HEK293 (cell line): ENCODE measurements around the gene PRKRA.
A peak's percentile ranks its signal among the peaks of the same experiment; 100 is the strongest.

Source experiments
- CTCF ChIA-PET: fragments of 350-600 bp; formaldehyde crosslinking; extraction: SDS; loops from one replicate; lab custom pipeline; 2021; ENCODE audit warnings: antibody characterized with exemption; lab: Yijun Ruan, JAX
- POLR2A ChIA-PET: fragments of 300-600 bp; formaldehyde crosslinking; extraction: SDS; loops from one replicate; lab custom pipeline; 2020; ENCODE audit warnings: antibody characterized with exemption, inconsistent platforms; lab: Yijun Ruan, JAX
- H3K27ac ChIP-seq: fragments of 200-500 bp; sonication (Bioruptor generic); 2 replicates; pipeline ENCODE4 v1.5.1; 2014; ENCODE audit warnings: low read depth, low read length, control low read depth, inconsistent platforms; ENCODE audit errors: extremely low read depth
- H3K36me3 ChIP-seq, 2 experiments: fragments of 200-500 bp in 1 of 2; sonication (Bioruptor generic) in 1 of 2; 1 replicate in 1 of 2; 2 replicates in 1 of 2; pipeline ENCODE4 v1.5.1; 2014 to 2017; ENCODE audit warnings: inconsistent platforms in 2 of 2, low read length in 2 of 2; ENCODE audit not compliant: control insufficient read depth in 2 of 2, insufficient read depth in 1 of 2
- H3K4me1 ChIP-seq: fragments of 200-500 bp; sonication (Bioruptor generic); 2 replicates; pipeline ENCODE4 v1.5.1; 2014; ENCODE audit warnings: mild to moderate bottlenecking, low read length, inconsistent platforms; ENCODE audit not compliant: control insufficient read depth, insufficient read depth
- H3K4me3 ChIP-seq: 2 replicates; pipeline ENCODE4 v1.5.1; 2011; ENCODE audit warnings: low read depth, mild to moderate bottlenecking, control low read depth, low read length, moderate library complexity
- H3K9me3 ChIP-seq: fragments of 200-500 bp; sonication (Bioruptor generic); 2 replicates; pipeline ENCODE4 v1.5.1; 2014; ENCODE audit warnings: low read depth, low read length, inconsistent platforms; ENCODE audit not compliant: control insufficient read depth, insufficient read depth
- CTCF ChIP-seq: fragments of 450-650 bp; formaldehyde crosslinking; IDR thresholded peaks from 2 replicates; pipeline ENCODE4 v1.5.1; 2016; ENCODE audit warnings: missing biosample characterization, missing genetic modification characterization
- PRDM1 ChIP-seq: fragments of 450-650 bp; formaldehyde crosslinking; IDR thresholded peaks from 2 replicates; pipeline ENCODE4; 2016; ENCODE audit warnings: missing biosample characterization, missing genetic modification characterization
- PRDM10 ChIP-seq: fragments of 450-650 bp; formaldehyde crosslinking; IDR thresholded peaks from 2 replicates; pipeline ENCODE4 v1.5.1; 2016; ENCODE audit warnings: missing biosample characterization, missing genetic modification characterization
- ZBTB17 ChIP-seq: fragments of 450-650 bp; formaldehyde crosslinking; IDR thresholded peaks from 2 replicates; pipeline ENCODE4 v1.5.1; 2016; ENCODE audit warnings: missing biosample characterization, missing genetic modification characterization
- ZNF133 ChIP-seq: fragments of 450-650 bp; formaldehyde crosslinking; IDR thresholded peaks from 2 replicates; pipeline ENCODE4 v1.5.1; 2016; ENCODE audit warnings: missing biosample characterization, missing genetic modification characterization
- ZNF155 ChIP-seq: fragments of 450-650 bp; formaldehyde crosslinking; IDR thresholded peaks from 2 replicates; pipeline ENCODE4 v1.5.1; 2016; ENCODE audit warnings: missing biosample characterization, missing genetic modification characterization
- ZNF19 ChIP-seq: fragments of 450-650 bp; formaldehyde crosslinking; IDR thresholded peaks from 2 replicates; pipeline ENCODE4; 2016; ENCODE audit warnings: missing biosample characterization, missing genetic modification characterization, low read depth
- ZNF335 ChIP-seq: fragments of 450-650 bp; formaldehyde crosslinking; conservative IDR thresholded peaks from 2 replicates; pipeline ENCODE4 v1.5.1; 2016; ENCODE audit warnings: missing biosample characterization, missing genetic modification characterization
- ZNF423 ChIP-seq: fragments of 450-650 bp; formaldehyde crosslinking; IDR thresholded peaks from 2 replicates; pipeline ENCODE4 v1.5.1; 2016; ENCODE audit warnings: missing biosample characterization, missing genetic modification characterization
- ZNF560 ChIP-seq: fragments of 450-650 bp; formaldehyde crosslinking; IDR thresholded peaks from 2 replicates; pipeline ENCODE4 v1.5.1; 2017; ENCODE audit warnings: missing biosample characterization, missing genetic modification characterization, borderline replicate concordance
- ZNF571 ChIP-seq: fragments of 450-650 bp; formaldehyde crosslinking; IDR thresholded peaks from 2 replicates; pipeline ENCODE4 v1.5.0; 2017; ENCODE audit warnings: missing biosample characterization, missing genetic modification characterization
- ZNF654 ChIP-seq: fragments of 450-650 bp; formaldehyde crosslinking; IDR thresholded peaks from 2 replicates; pipeline ENCODE4 v1.5.1; 2016; ENCODE audit warnings: low read depth, missing biosample characterization, missing genetic modification characterization

PRKRA gene

GRCh38 chr2:178401994-178402437 is 49.0 kb downstream of the PRKRA start:
- Histone ChIP-seq H3K36me3 (no peaks in the 10 kb centered on the region), H3K9me3 (no peaks in the 10 kb centered on the region), H3K4me1 (no peaks in the 10 kb centered on the region), H3K27ac (no peak overlapping the region), H3K4me3 (no peak overlapping the region)
- ChIA-PET CTCF (interaction anchor here (0.6 to 1.7 kb wide), 5 partner anchors 13 to 495 kb away, joined by 3 to 10 read pairs (median 4); no protein-coding TSS in a partner anchor), POLR2A (interaction anchor here (1.6 kb wide), 1 partner anchor 12 kb away, joined by 7 read pairs; no protein-coding TSS in a partner anchor)
- no peak for TF ChIP-seq ZNF423
- no peak for TF ChIP-seq ZNF560 (tag by site-specific recombination)

- Histone ChIP-seq H3K4me3 (no peak overlapping the region), H3K4me1 (no peaks in the 10 kb centered on the region), H3K36me3 (no peaks in the 10 kb centered on the region), H3K9me3 (no peaks in the 10 kb centered on the region), H3K27ac (no peak overlapping the region)
- TF ChIP-seq CTCF (tag by site-specific recombination) (peak; percentile 18; the same call in 1 of the 2 replicates), ZNF654 (tag by site-specific recombination) (peak; percentile 32), PRDM1 (tag by site-specific recombination) (0 out of 2 replicates have a peak, but pooled peaks have one; percentile 27), ZNF335 (tag by site-specific recombination) (peak; percentile 45; the same call in 1 of the 2 replicates), ZNF155 (tag by site-specific recombination) (no peak), ZNF133 (no peak)
- POLR2A ChIA-PET, result no interaction called here
- CTCF ChIA-PET, result interaction anchor here (0.6 to 6.5 kb wide), 22 partner anchors 10 to 616 kb away, joined by 3 to 61 read pairs (median 4); no protein-coding TSS in a partner anchor
Measured at GRCh38 chr2:178397002-178397605, 53.9 kb downstream of the PRKRA start.

- POLR2A ChIA-PET, result no interaction called here
- no peak for TF ChIP-seq ZNF19 (tag by site-specific recombination)
- peak; percentile 64; the same call in 1 of the 2 replicates for TF ChIP-seq ZBTB17 (tag by site-specific recombination)
- Histone ChIP-seq H3K4me1 (no peaks in the 10 kb centered on the region), H3K9me3 (no peaks in the 10 kb centered on the region), H3K27ac (no peak overlapping the region), H3K4me3 (no peak overlapping the region), H3K36me3 (peaks cover 0 to 1% of the 10 kb centered on the region in 2 experiments; a peak in 1 of 3 replicates)
- CTCF ChIA-PET, result interaction anchor here (0.5 to 6.5 kb wide), 15 partner anchors 9 to 1294 kb away, joined by 3 to 61 read pairs (median 4); no protein-coding TSS in a partner anchor
Measured at GRCh38 chr2:178395941-178396570, 54.9 kb downstream of the PRKRA start.

- no peaks in the 10 kb centered on the region for H3K9me3 ChIP-seq
- CTCF ChIA-PET, result interaction anchor here (0.5 to 6.5 kb wide), 16 partner anchors 9 to 1295 kb away, joined by 3 to 61 read pairs (median 4); partner anchors contain the start of gene RBM45
- TF ChIP-seq PRDM10 (tag by site-specific recombination), result 0 out of 2 replicates have a peak, but pooled peaks have one; percentile 9
- no peak for TF ChIP-seq ZNF571
- TF ChIP-seq, all 188 proteins: peak for 1
- no peaks in the 10 kb centered on the region for H3K4me1 ChIP-seq
- H3K4me3 ChIP-seq, result no peak overlapping the region
- peaks cover 0 to 5% of the 10 kb centered on the region in 2 experiments; a peak in 1 of 3 replicates for H3K36me3 ChIP-seq
- POLR2A ChIA-PET, result interaction anchor here (1.2 to 1.5 kb wide), 3 partner anchors 10 to 56 kb away, joined by 3 to 8 read pairs (median 3); partner anchors contain the start of genes PJVK and PRKRA
- H3K27ac ChIP-seq, result no peak overlapping the region
Measured at GRCh38 chr2:178395295-178395694, 55.7 kb downstream of the PRKRA start.
